ENCODE data around the gene TSSC4. TPM values are rescaled to one million over a fixed set of nuclear protein-coding genes. Genes with fewer than 3 reads are reported as not detected.

Gene TSSC4
- total RNA-seq, 1 donor from 2014 or later: 70.0 TPM

DNA sequence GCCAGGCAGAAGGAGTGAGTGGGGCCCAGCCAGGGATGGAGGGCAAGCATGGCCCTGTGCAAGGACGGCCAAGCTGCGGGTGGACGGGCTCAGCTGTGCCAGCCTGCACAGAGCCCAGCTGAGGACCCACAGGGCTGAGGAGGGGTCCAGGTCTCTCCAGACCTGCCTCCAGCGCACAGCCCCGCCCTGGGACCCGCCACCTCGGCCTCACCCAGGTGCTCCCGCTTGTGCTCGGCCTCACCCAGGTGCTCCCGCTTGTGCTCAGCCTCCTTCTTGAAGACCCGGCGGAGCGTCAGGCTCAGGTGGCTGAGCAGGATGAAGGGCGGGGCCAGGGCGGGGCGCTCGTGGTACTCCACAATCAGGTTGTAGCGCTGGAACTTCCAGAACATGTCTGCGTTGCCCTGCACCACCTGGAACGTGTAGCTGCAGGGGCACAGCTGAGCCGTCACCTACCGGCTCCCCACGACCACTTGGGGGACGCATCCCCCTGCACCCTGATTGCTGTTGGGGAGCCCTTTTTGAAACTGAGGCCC is 6.4 kb downstream of the TSSC4 start:
- H3K4me3 Mint-ChIP-seq (ENCODE audit: unreplicated experiment): no peak overlapping the region
- Histone ChIP-seq H3K27ac (ENCODE audit: low read depth, low read length) (no peak overlapping the region), H3K9ac (ENCODE audit: low read length) (no peak overlapping the region), H3K9me3 (ENCODE audit: insufficient read depth, low read depth, low read length) (no peaks in the 10 kb centered on the region), H3K79me2 (ENCODE audit: insufficient read depth, low read length) (peaks cover 9% of the 10 kb centered on the region), H3K4me1 (ENCODE audit: insufficient read depth, low read length) (peaks cover 2% of the 10 kb centered on the region), H3K4me3 (ENCODE audit: insufficient read depth, low read depth, low read length) (no peak overlapping the region), H3K36me3 (ENCODE audit: insufficient read depth, low read length) (no peaks in the 10 kb centered on the region), H3K4me2 (ENCODE audit: low read length) (no peak overlapping the region), H4K20me1 (ENCODE audit: insufficient read depth, low read length) (peaks cover 3% of the 10 kb centered on the region), H3K27me3 (ENCODE audit: insufficient read depth, low read length) (peaks cover 3% of the 10 kb centered on the region), H2AFZ (ENCODE audit: low read depth, low read length) (no peak overlapping the region)
- DNase-seq (ENCODE audit: low read depth) (no peak), FAIRE-seq (no peak)
- peaks cover 4% of the 10 kb centered on the region for H3K27me3 Mint-ChIP-seq (ENCODE audit: low read depth, unreplicated experiment)
- no peaks in the 10 kb centered on the region for H3K4me1 Mint-ChIP-seq (ENCODE audit: low read depth, unreplicated experiment)
- no peaks in the 10 kb centered on the region for H3K9me3 Mint-ChIP-seq (ENCODE audit: unreplicated experiment)
- H3K36me3 Mint-ChIP-seq (ENCODE audit: low read depth, unreplicated experiment): no peaks in the 10 kb centered on the region
- no peak overlapping the region for H3K27ac Mint-ChIP-seq (ENCODE audit: unreplicated experiment)
- TF ChIP-seq EZH2 (IDR thresholded peaks at IDR 0.05; ENCODE audit: insufficient read depth, low read length): no peak
- TF ChIP-seq CTCF (IDR thresholded peaks at IDR 0.05; ENCODE audit: insufficient read depth, low read depth, low read length): no peak

GRCh38 chr11:2408671-2409070 is 8.1 kb downstream of the TSSC4 start:
- no peak for TF ChIP-seq EZH2 (IDR thresholded peaks at IDR 0.05; ENCODE audit: insufficient read depth, low read length)
- FAIRE-seq: no peak

GRCh38 chr11:2409126-2409525 is 8.6 kb downstream of the TSSC4 start:
- no peak overlapping the region for H3K27ac ChIP-seq (ENCODE audit: low read depth, low read length)
- TF ChIP-seq EZH2 (IDR thresholded peaks at IDR 0.05; ENCODE audit: insufficient read depth, low read length) (no peak), CTCF (IDR thresholded peaks at IDR 0.05; ENCODE audit: insufficient read depth, low read depth, low read length) (no peak)
- H3K27me3 ChIP-seq (ENCODE audit: insufficient read depth, low read length): peaks cover 3% of the 10 kb centered on the region
- H3K4me3 Mint-ChIP-seq (ENCODE audit: unreplicated experiment): no peak overlapping the region
- no peaks in the 10 kb centered on the region for H3K36me3 ChIP-seq (ENCODE audit: insufficient read depth, low read length)
- no peaks in the 10 kb centered on the region for H3K9me3 Mint-ChIP-seq (ENCODE audit: unreplicated experiment)
- no peak overlapping the region for H3K4me2 ChIP-seq (ENCODE audit: low read length)
- FAIRE-seq (no peak), DNase-seq (ENCODE audit: low read depth) (no peak)
- H3K9me3 ChIP-seq (ENCODE audit: insufficient read depth, low read depth, low read length): no peaks in the 10 kb centered on the region
- no peaks in the 10 kb centered on the region for H3K4me1 Mint-ChIP-seq (ENCODE audit: low read depth, unreplicated experiment)
- no peak overlapping the region for H3K4me3 ChIP-seq (ENCODE audit: insufficient read depth, low read depth, low read length)
- H3K79me2 ChIP-seq (ENCODE audit: insufficient read depth, low read length): no peaks in the 10 kb centered on the region
- H4K20me1 ChIP-seq (ENCODE audit: insufficient read depth, low read length): no peaks in the 10 kb centered on the region
- no peaks in the 10 kb centered on the region for H3K36me3 Mint-ChIP-seq (ENCODE audit: low read depth, unreplicated experiment)
- H3K4me1 ChIP-seq (ENCODE audit: insufficient read depth, low read length): no peaks in the 10 kb centered on the region
- H3K9ac ChIP-seq (ENCODE audit: low read length): no peak overlapping the region
- H2AFZ ChIP-seq (ENCODE audit: low read depth, low read length): no peak overlapping the region
- peaks cover 6% of the 10 kb centered on the region for H3K27me3 Mint-ChIP-seq (ENCODE audit: low read depth, unreplicated experiment)
- H3K27ac Mint-ChIP-seq (ENCODE audit: unreplicated experiment): no peak overlapping the region

More at GRCh38 chr11:2408671-2409070, 8.1 kb downstream of the TSSC4 start:
- no peak overlapping the region for H3K4me3 ChIP-seq (ENCODE audit: insufficient read depth, low read depth, low read length)
- H3K4me1 ChIP-seq (ENCODE audit: insufficient read depth, low read length): no peaks in the 10 kb centered on the region
- peaks cover 3% of the 10 kb centered on the region for H4K20me1 ChIP-seq (ENCODE audit: insufficient read depth, low read length)
- no peak overlapping the region for H2AFZ ChIP-seq (ENCODE audit: low read depth, low read length)
- H3K27ac Mint-ChIP-seq (ENCODE audit: unreplicated experiment): no peak overlapping the region
- no peaks in the 10 kb centered on the region for H3K9me3 ChIP-seq (ENCODE audit: insufficient read depth, low read depth, low read length)
- H3K4me3 Mint-ChIP-seq (ENCODE audit: unreplicated experiment): no peak overlapping the region
- DNase-seq (ENCODE audit: low read depth): no peak
- no peaks in the 10 kb centered on the region for H3K36me3 ChIP-seq (ENCODE audit: insufficient read depth, low read length)
- H3K4me2 ChIP-seq (ENCODE audit: low read length): no peak overlapping the region
- no peaks in the 10 kb centered on the region for H3K79me2 ChIP-seq (ENCODE audit: insufficient read depth, low read length)
- H3K36me3 Mint-ChIP-seq (ENCODE audit: low read depth, unreplicated experiment): no peaks in the 10 kb centered on the region
- no peaks in the 10 kb centered on the region for H3K9me3 Mint-ChIP-seq (ENCODE audit: unreplicated experiment)
- no peaks in the 10 kb centered on the region for H3K4me1 Mint-ChIP-seq (ENCODE audit: low read depth, unreplicated experiment)
- peaks cover 6% of the 10 kb centered on the region for H3K27me3 Mint-ChIP-seq (ENCODE audit: low read depth, unreplicated experiment)
- H3K9ac ChIP-seq (ENCODE audit: low read length): no peak overlapping the region
- peaks cover 3% of the 10 kb centered on the region for H3K27me3 ChIP-seq (ENCODE audit: insufficient read depth, low read length)
- no peak overlapping the region for H3K27ac ChIP-seq (ENCODE audit: low read depth, low read length)
